Activated naive CD8-positive, alpha-beta T cell treated with anti-CD3 and anti-CD28 coated beads, Interleukin-2, amount 10 ng/mL, durations not matched to agents 7 days and 5 days (primary cell): ENCODE results near the gene YEATS4. TPM values are rescaled to one million over a fixed set of nuclear protein-coding genes. Genes with fewer than 3 reads are reported as not detected.
A peak's percentile ranks its signal among the peaks of the same experiment; 100 is the strongest.

Experiments
- ATAC-seq: fragments of 150-1000 bp; cut with Tn5 transposase; one replicate; pipeline ENCODE4 v1.10.0; 2021; ENCODE audit warnings: low read depth, moderate library complexity
- POLR2A ChIA-PET: fragments of 350-600 bp; sonication (Branson Sonifier 250); formaldehyde crosslinking; loops from one replicate; lab custom pipeline; 2021; ENCODE audit warnings: antibody characterized with exemption; lab: Charles Lee
- DNase-seq: peaks from one replicate; pipeline ENCODE4 v3.0.0; 2021
- H3K27ac Mint-ChIP-seq: one replicate; pipeline ENCODE4 v1.8.0; 2022; ENCODE audit warnings: mild to moderate bottlenecking, mixed read lengths
- H3K27me3 Mint-ChIP-seq: one replicate; pipeline ENCODE4 v1.8.0; 2022; ENCODE audit warnings: mild to moderate bottlenecking, moderate library complexity, mixed read lengths
- H3K36me3 Mint-ChIP-seq: one replicate; pipeline ENCODE4 v1.8.0; 2021; ENCODE audit warnings: mild to moderate bottlenecking, mixed read lengths
- H3K4me1 Mint-ChIP-seq: one replicate; pipeline ENCODE4 v1.8.0; 2021; ENCODE audit warnings: mixed read lengths
- H3K4me3 Mint-ChIP-seq: one replicate; pipeline ENCODE4 v1.8.0; 2022; ENCODE audit warnings: mild to moderate bottlenecking, moderate library complexity, mixed read lengths
- H3K9me3 Mint-ChIP-seq: one replicate; pipeline ENCODE4 v1.8.0; 2021; ENCODE audit warnings: mixed read lengths
- total RNA-seq, 2 experiments: library from RNA; stranded (reverse); gene quantifications; one replicate each; pipeline ENCODE4 v1.2.3, GENCODE V29; 2021

YEATS4 gene
- total RNA-seq, 2 experiments from 2014 or later: 32.8 to 42.6 TPM

GRCh38 chr12:69331909-69332684 is 27.4 kb upstream of the YEATS4 start:
- H3K36me3 Mint-ChIP-seq: peaks cover 5% of the 10 kb centered on the region
- peaks cover 34% of the 10 kb centered on the region for H3K4me1 Mint-ChIP-seq
- no peak for ATAC-seq
- peak overlapping the region; percentile 96 for H3K27ac Mint-ChIP-seq
- H3K27me3 Mint-ChIP-seq: peaks cover 1% of the 10 kb centered on the region
- POLR2A ChIA-PET: interaction anchor here (0.9 to 2.3 kb wide), 4 partner anchors 28 to 175 kb away, joined by 3 to 15 read pairs (median 3); partner anchors contain the start of gene FRS2
- DNase-seq: no peak
- H3K9me3 Mint-ChIP-seq: no peaks in the 10 kb centered on the region
- peak overlapping the region; percentile 43 for H3K4me3 Mint-ChIP-seq

DNA sequence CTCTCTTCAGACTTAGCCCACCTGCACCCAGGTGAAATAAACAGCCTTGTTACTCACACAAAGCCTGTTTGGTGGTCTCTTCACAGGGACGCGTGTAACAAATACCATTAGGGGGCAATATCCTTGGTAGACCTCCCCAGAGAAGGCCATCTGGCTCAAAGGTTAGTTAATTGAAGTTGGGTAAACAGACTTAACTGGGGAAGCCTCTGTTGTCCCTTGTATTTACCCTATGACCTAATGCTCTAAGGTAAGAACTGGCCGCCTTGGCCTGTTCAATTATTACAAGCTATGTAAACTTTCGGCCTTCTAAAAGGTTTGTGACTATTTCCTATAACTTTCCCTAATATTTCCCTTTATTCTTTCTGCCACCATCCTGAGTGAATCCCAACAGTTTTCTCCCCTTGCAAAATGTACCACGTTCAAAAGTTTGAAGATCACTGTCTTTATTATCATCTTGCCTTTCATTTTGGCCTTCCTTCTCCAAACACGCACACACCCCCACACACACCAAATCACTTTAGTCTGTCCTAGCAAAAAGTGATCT is 26.7 kb upstream of the YEATS4 start:
- POLR2A ChIA-PET: no interaction called here
- Mint-ChIP-seq H3K9me3 (no peaks in the 10 kb centered on the region), H3K27ac (peak overlapping the region; percentile 14), H3K4me3 (no peak overlapping the region), H3K4me1 (peaks cover 34% of the 10 kb centered on the region), H3K36me3 (peaks cover 5% of the 10 kb centered on the region), H3K27me3 (peaks cover under 1% of the 10 kb centered on the region)
- ATAC-seq (no peak), DNase-seq (no peak)

GRCh38 chr12:69334158-69334557 is 25.4 kb upstream of the YEATS4 start:
- POLR2A ChIA-PET: interaction anchor here (0.5 kb wide), 1 partner anchor 23 kb away, joined by 6 read pairs; no protein-coding TSS in a partner anchor
- H3K4me1 Mint-ChIP-seq: peaks cover 32% of the 10 kb centered on the region
- ATAC-seq: peak; percentile 13
- DNase-seq: no peak
- H3K36me3 Mint-ChIP-seq: peaks cover 2% of the 10 kb centered on the region
- peak overlapping the region; percentile 25 for H3K4me3 Mint-ChIP-seq
- H3K27me3 Mint-ChIP-seq: no peaks in the 10 kb centered on the region
- no peaks in the 10 kb centered on the region for H3K9me3 Mint-ChIP-seq
- peak overlapping the region; percentile 78 for H3K27ac Mint-ChIP-seq

DNA sequence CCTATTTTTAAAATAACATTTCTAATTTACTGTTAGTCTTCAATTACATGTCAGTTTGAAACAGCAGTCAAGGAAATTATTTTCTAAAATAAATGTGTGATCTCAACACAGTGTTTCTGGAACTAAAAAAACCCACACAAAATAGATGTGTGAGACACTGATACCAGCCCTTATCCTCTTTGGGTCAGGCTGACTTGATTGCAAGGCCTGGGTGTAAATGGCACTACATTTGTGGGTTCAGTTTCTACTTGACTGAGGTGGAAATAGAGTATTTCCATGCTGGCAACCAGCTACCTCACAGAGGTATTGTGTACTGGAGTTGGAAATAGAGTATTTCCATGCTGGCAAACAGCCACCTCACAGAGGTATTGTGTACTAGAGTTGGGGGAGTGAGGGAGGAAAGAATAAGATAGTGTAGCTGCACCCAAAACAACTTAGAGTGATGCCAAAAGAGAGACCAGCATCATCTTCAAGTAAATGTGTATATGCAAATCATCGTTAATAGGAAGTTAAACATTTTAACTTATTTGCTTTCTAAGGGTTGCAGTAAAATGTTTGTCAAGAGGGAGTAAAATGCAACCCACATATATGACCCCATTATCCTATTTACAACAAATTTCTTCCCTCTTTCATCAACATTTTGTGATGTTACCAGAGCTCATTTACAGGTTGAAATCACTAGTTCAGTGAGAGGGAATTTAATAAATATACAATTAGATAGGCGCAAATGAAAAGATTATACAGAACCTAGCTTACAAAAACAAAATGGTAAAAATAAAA is 22.0 kb upstream of the YEATS4 start:
- POLR2A ChIA-PET: no interaction called here
- Mint-ChIP-seq H3K9me3 (no peaks in the 10 kb centered on the region), H3K4me3 (no peak overlapping the region), H3K27ac (no peak overlapping the region), H3K27me3 (peaks cover 3% of the 10 kb centered on the region), H3K4me1 (peaks cover 14% of the 10 kb centered on the region), H3K36me3 (no peaks in the 10 kb centered on the region)
- ATAC-seq (no peak), DNase-seq (no peak)

GRCh38 chr12:69338120-69338859 is 21.3 kb upstream of the YEATS4 start:
- H3K9me3 Mint-ChIP-seq: no peaks in the 10 kb centered on the region
- H3K4me1 Mint-ChIP-seq: peaks cover 10% of the 10 kb centered on the region
- DNase-seq: no peak
- H3K36me3 Mint-ChIP-seq: no peaks in the 10 kb centered on the region
- no peak overlapping the region for H3K4me3 Mint-ChIP-seq
- POLR2A ChIA-PET: no interaction called here
- H3K27me3 Mint-ChIP-seq: peaks cover 6% of the 10 kb centered on the region
- no peak for ATAC-seq
- H3K27ac Mint-ChIP-seq: no peak overlapping the region

DNA sequence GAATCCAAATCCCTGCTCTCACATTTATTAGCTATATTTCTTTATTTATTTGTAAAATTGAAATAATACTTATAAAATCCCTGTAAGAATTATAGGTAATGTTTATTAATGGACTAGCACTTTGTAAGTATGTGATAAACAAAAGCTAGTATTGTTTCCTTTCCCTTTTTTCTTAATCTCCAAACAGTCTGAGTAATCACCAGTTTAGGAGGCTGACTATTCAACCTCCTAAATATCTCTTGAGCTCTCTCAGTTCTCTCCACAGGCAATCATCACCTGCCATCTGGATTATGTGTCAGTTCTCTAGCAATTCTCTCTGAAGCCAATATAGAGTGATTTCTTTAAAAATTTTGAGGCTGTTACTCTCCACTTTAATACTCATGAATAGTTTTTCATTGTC is 20.6 kb upstream of the YEATS4 start:
- ATAC-seq: no peak
- POLR2A ChIA-PET: no interaction called here

DNA sequence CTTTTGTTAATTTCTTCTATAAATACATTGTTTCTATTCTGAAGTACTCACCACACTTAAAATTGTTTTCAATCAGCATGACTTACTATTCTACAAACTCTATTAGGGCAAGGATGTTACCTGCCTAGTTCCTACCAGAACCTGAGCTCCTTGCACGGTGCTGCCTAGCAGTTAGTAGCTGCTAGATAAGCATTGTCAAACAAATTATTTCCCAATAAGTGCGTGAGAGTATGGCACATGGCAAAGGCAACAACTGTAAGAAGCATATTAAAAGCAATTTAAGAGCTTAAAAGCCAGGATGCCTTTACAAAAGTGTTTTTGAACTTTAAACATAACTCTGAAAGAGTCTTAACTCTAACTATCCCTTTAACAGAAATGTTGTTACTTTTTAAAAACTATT is 19.5 kb upstream of the YEATS4 start:
- Mint-ChIP-seq H3K4me1 (peaks cover 1% of the 10 kb centered on the region), H3K4me3 (no peak overlapping the region), H3K27me3 (peaks cover 6% of the 10 kb centered on the region), H3K9me3 (no peaks in the 10 kb centered on the region), H3K27ac (no peak overlapping the region), H3K36me3 (no peaks in the 10 kb centered on the region)
- POLR2A ChIA-PET: no interaction called here
- no peak for DNase-seq
- no peak for ATAC-seq

More for the DNA sequence above, 20.6 kb upstream of the YEATS4 start:
- H3K27me3 Mint-ChIP-seq: peaks cover 6% of the 10 kb centered on the region
- no peaks in the 10 kb centered on the region for H3K36me3 Mint-ChIP-seq
- no peak for DNase-seq
- peaks cover 9% of the 10 kb centered on the region for H3K4me1 Mint-ChIP-seq
- H3K4me3 Mint-ChIP-seq: no peak overlapping the region
- no peak overlapping the region for H3K27ac Mint-ChIP-seq
- H3K9me3 Mint-ChIP-seq: no peaks in the 10 kb centered on the region

DNA sequence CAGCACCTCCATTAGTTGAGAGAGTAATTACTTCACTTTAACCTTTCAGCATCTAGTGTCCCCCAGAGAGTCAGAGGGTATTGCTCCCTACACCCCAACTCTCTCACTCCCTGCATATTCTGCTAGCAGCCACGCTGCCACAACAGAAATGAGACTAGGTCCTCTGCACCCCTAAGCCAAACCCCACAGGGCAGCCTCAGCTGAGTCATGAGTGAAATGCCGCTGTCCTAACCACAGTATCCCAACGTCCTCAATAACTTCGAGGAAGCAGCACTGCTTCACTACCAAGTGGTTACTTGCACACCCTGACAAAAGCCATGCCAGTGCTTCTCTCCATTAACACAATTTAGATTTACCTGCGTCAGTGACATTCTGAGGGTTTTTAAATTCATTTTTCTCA is 18.2 kb upstream of the YEATS4 start:
- no peaks in the 10 kb centered on the region for H3K9me3 Mint-ChIP-seq
- H3K4me1 Mint-ChIP-seq: no peaks in the 10 kb centered on the region
- H3K4me3 Mint-ChIP-seq: no peak overlapping the region
- peaks cover 6% of the 10 kb centered on the region for H3K27me3 Mint-ChIP-seq
- POLR2A ChIA-PET: interaction anchor here (0.7 kb wide), 1 partner anchor 102 kb away, joined by 3 read pairs; no protein-coding TSS in a partner anchor
- no peak for ATAC-seq
- no peaks in the 10 kb centered on the region for H3K36me3 Mint-ChIP-seq
- H3K27ac Mint-ChIP-seq: no peak overlapping the region
- no peak for DNase-seq

GRCh38 chr12:69342421-69342820 is 17.1 kb upstream of the YEATS4 start:
- H3K4me3 Mint-ChIP-seq: no peak overlapping the region

DNA sequence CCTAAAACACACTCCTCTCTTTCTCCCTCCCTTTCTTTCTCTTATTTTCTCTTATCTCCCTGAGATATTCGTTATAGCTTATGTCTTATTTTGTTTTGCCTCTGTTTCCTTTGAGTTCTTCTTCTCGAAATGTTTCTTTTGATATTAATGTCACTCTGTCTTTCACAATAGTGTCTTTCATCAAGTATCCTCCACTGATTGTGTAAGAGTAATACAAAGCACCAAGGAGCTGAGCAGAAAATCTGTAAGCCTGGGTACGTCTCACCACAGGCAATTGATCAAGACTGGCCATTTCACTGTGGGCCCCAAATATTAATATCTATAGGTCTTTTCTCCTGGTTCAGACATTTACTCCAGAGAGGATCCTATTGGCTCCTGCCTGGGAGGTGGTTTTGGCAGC is 16.2 kb upstream of the YEATS4 start:
- no peak overlapping the region for H3K4me3 Mint-ChIP-seq
- no peak overlapping the region for H3K27ac Mint-ChIP-seq
- H3K27me3 Mint-ChIP-seq: peaks cover 6% of the 10 kb centered on the region
- peaks cover 3% of the 10 kb centered on the region for H3K4me1 Mint-ChIP-seq
- no peaks in the 10 kb centered on the region for H3K36me3 Mint-ChIP-seq
- no peak for DNase-seq
- no peaks in the 10 kb centered on the region for H3K9me3 Mint-ChIP-seq
- ATAC-seq: no peak
- POLR2A ChIA-PET: no interaction called here

More at GRCh38 chr12:69342421-69342820, 17.1 kb upstream of the YEATS4 start:
- H3K36me3 Mint-ChIP-seq: no peaks in the 10 kb centered on the region
- H3K9me3 Mint-ChIP-seq: no peaks in the 10 kb centered on the region
- POLR2A ChIA-PET: interaction anchor here (0.7 kb wide), 1 partner anchor 11 kb away, joined by 3 read pairs; no protein-coding TSS in a partner anchor
- H3K27me3 Mint-ChIP-seq: peaks cover 6% of the 10 kb centered on the region
- no peaks in the 10 kb centered on the region for H3K4me1 Mint-ChIP-seq
- DNase-seq: no peak
- no peak for ATAC-seq
- no peak overlapping the region for H3K27ac Mint-ChIP-seq

DNA sequence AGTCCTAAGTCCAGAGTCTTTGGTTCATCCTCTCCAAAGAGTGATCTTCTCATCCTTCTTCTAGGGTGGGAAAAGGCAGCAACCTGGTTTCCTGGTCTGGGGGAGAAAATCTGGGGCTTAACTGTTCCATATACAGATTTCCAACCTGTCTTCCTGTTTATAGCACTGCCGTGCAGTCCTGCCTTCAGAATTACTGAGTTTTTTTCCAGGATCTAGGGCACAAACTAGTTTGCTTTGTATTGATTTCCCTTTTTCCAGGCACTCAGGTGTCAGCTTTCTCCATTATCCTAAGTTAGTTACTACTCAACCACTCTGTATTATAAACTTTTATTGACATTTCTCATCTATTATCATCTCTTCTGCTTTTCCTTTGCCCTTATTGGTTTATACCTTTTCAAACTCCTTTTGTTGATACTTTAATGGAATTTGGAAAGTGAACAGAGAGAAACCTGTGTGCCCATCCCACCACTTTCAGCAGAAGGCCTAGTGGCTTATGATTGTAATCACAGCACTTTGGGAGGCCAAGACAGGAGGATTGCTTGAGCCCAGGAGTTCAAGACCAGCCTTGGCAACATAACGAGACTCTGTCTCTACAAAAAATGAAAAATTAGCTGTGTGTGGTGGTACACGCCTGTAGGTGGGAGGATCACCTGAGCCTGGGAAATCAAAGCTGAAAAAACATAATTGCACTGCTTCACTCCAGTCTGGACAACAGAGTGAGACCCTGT is 15.5 kb upstream of the YEATS4 start:
- POLR2A ChIA-PET: no interaction called here
- H3K36me3 Mint-ChIP-seq: no peaks in the 10 kb centered on the region
- peaks cover 5% of the 10 kb centered on the region for H3K4me1 Mint-ChIP-seq
- DNase-seq (no peak), ATAC-seq (no peak)
- H3K4me3 Mint-ChIP-seq: no peak overlapping the region
- H3K27me3 Mint-ChIP-seq: peaks cover 8% of the 10 kb centered on the region
- no peaks in the 10 kb centered on the region for H3K9me3 Mint-ChIP-seq
- H3K27ac Mint-ChIP-seq: no peak overlapping the region

DNA sequence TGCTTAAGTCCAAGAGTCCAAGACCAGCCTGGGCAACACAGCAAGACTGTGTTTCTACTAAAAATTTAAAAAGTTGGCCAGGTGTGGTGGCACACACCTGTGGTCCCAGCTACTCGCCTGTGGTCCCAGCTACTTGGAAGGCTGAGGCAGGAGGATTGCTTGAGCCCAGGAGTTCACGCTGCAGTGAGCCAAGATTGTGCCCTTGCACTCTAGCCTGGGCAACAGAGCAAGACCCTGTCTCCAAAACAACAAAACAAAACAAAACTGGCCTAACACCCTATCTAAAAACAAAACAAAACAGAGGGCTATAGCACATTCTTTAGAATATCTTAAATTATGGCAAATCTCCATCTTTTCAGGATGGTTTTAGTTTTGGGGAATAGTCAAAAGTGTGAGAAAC is 14.5 kb upstream of the YEATS4 start:
- DNase-seq (no peak), ATAC-seq (no peak)
- no peaks in the 10 kb centered on the region for H3K36me3 Mint-ChIP-seq
- POLR2A ChIA-PET: interaction anchor here (0.6 kb wide), 1 partner anchor 14 kb away, joined by 3 read pairs; no protein-coding TSS in a partner anchor
- H3K4me3 Mint-ChIP-seq: no peak overlapping the region
- H3K27ac Mint-ChIP-seq: no peak overlapping the region
- H3K4me1 Mint-ChIP-seq: peaks cover 5% of the 10 kb centered on the region
- H3K9me3 Mint-ChIP-seq: no peaks in the 10 kb centered on the region
- peaks cover 12% of the 10 kb centered on the region for H3K27me3 Mint-ChIP-seq
